Transverse colon (tissue), 4 donors: Measurements from ENCODE around the gene YTHDF2.

Experiments
- EP300 ChIP-seq: sonication (generic); formaldehyde crosslinking; IDR thresholded peaks from one replicate; pipeline ENCODE4 v1.6.1; 2017; ENCODE audit warnings: antibody characterized with exemption, low read depth
- POLR2A ChIP-seq: fragments of 450-650 bp; IDR thresholded peaks from one replicate; pipeline ENCODE4 v1.6.1; 2016; ENCODE audit warnings: antibody characterized with exemption, mild to moderate bottlenecking, moderate library complexity
- POLR2AphosphoS5 ChIP-seq, 3 donors: sonication (generic); formaldehyde crosslinking; IDR thresholded peaks; one replicate each; pipeline ENCODE4 v1.6.1; 2016; ENCODE audit warnings: antibody characterized with exemption in 3 of 3
- TF ChIP-seq, protein P1 (sequence below), 5 experiments: fragments of 200-600 bp in 3 of 5; fragments of 450-650 bp in 2 of 5; sonication (generic) in 3 of 5; IDR thresholded peaks; 1 replicate in 2 of 5; 2 replicates in 3 of 5; pipeline ENCODE4 v1.5.1; 2016 to 2017; ENCODE audit warnings: antibody characterized with exemption in 5 of 5, inconsistent platforms in 3 of 5, mild to moderate bottlenecking in 2 of 5, moderate library complexity in 1 of 5

GRCh38 chr1:28720376-28720775 lies 16.4 kb upstream of the YTHDF2 start:
- TF ChIP-seq, protein P1, sequence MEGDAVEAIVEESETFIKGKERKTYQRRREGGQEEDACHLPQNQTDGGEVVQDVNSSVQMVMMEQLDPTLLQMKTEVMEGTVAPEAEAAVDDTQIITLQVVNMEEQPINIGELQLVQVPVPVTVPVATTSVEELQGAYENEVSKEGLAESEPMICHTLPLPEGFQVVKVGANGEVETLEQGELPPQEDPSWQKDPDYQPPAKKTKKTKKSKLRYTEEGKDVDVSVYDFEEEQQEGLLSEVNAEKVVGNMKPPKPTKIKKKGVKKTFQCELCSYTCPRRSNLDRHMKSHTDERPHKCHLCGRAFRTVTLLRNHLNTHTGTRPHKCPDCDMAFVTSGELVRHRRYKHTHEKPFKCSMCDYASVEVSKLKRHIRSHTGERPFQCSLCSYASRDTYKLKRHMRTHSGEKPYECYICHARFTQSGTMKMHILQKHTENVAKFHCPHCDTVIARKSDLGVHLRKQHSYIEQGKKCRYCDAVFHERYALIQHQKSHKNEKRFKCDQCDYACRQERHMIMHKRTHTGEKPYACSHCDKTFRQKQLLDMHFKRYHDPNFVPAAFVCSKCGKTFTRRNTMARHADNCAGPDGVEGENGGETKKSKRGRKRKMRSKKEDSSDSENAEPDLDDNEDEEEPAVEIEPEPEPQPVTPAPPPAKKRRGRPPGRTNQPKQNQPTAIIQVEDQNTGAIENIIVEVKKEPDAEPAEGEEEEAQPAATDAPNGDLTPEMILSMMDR (IDR thresholded peaks at IDR 0.05), result no peak
- TF ChIP-seq POLR2AphosphoS5 (IDR thresholded peaks at IDR 0.05), result no peak
- no peak for TF ChIP-seq EP300
- TF ChIP-seq POLR2A, result no peak
